Activated CD8-positive, alpha-beta T cell treated with anti-CD3 and anti-CD28 coated beads for 36 hours (primary cell): Measurements from ENCODE around the gene HSPA4. TPM values are rescaled to one million over a fixed set of nuclear protein-coding genes. Genes with fewer than 3 reads are reported as not detected.

Experiments
- ATAC-seq: fragments of 200-7000 bp; cut with Tn5 transposase; one replicate; pipeline ENCODE4 v1.10.0; 2021; ENCODE audit warnings: mild to moderate bottlenecking, moderate library complexity
- CTCF ChIA-PET: fragments of 350-600 bp; sonication (Branson Sonifier 250); formaldehyde crosslinking; loops from one replicate; lab custom pipeline; 2021; ENCODE audit warnings: antibody characterized with exemption; lab: Charles Lee
- POLR2A ChIA-PET: fragments of 350-600 bp; sonication (Branson Sonifier 250); formaldehyde crosslinking; loops from one replicate; lab custom pipeline; 2021; ENCODE audit warnings: antibody characterized with exemption; lab: Charles Lee
- DNase-seq: peaks from one replicate; pipeline ENCODE4 v3.0.0-alpha.2; 2020
- H3K27ac Mint-ChIP-seq: one replicate; pipeline ENCODE4 v1.8.0; 2021; ENCODE audit warnings: mild to moderate bottlenecking, mixed read lengths
- H3K27me3 Mint-ChIP-seq: one replicate; pipeline ENCODE4 v1.8.0; 2021; ENCODE audit warnings: mixed read lengths
- H3K36me3 Mint-ChIP-seq: one replicate; pipeline ENCODE4 v1.8.0; 2021; ENCODE audit warnings: low read depth, mixed read lengths
- H3K4me1 Mint-ChIP-seq: one replicate; pipeline ENCODE4 v1.8.0; 2021; ENCODE audit warnings: low read depth, mixed read lengths
- H3K4me3 Mint-ChIP-seq: one replicate; pipeline ENCODE4 v1.8.0; 2021; ENCODE audit warnings: mild to moderate bottlenecking, moderate library complexity, mixed read lengths
- H3K9me3 Mint-ChIP-seq: one replicate; pipeline ENCODE4 v1.8.0; 2021; ENCODE audit warnings: mixed read lengths
- intact Hi-C: fragments of 100-400 bp; cut with micrococcal nuclease; formaldehyde crosslinking; loops from one replicate; pipeline ENCODE4 v1.10.0; 2022
- total RNA-seq, 2 experiments: library from RNA; stranded (reverse); gene quantifications; one replicate each; pipeline ENCODE4 v1.2.3, GENCODE V29; 2021
- TF ChIP-seq, protein P1 (sequence below): fragments of 200-600 bp; IDR thresholded peaks from one replicate; pipeline ENCODE4 v1.8.0; 2022; ENCODE audit warnings: antibody characterized with exemption, mild to moderate bottlenecking

Gene HSPA4
- total RNA-seq, 2 experiments from 2014 or later = 229 to 232 TPM

DNA sequence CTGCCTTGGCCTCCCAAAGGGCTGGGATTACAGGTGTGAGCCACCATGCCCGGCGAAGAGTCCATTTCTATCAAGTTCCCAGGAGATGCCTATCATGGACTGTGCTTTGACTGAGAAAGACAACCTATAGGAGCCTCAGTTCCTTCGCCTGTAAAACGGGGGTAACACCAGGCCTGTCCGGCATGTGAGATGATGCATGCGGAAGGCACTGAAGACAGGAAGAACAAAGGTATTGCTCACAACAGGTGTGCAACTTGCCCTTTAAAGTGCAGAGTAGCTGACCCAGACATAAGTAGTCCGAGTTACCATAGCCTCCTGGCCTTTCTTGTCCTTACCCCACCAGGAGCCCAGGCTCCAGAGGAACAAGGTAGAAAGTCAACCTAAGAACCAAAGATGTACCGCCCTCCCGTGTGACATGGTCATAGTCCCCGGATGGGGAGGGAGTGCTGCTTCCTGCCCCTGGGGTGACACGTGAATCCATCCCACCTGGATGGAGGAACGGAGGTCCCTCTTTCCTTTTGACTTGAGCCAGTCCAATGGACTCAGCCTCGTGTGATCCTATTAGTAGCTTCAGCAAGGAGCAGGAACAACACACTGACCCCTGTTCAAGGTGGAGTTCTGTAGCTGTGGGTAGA, 60.3 kb downstream of the HSPA4 start:
- Mint-ChIP-seq H3K27me3 (no peaks in the 10 kb centered on the region), H3K36me3 (no peaks in the 10 kb centered on the region), H3K9me3 (no peaks in the 10 kb centered on the region), H3K27ac (no peak overlapping the region), H3K4me3 (no peak overlapping the region), H3K4me1 (peaks cover 23% of the 10 kb centered on the region)
- intact Hi-C loops = loop anchor here (5.0 kb wide), 1 partner anchor 175 kb away; no protein-coding TSS in a partner anchor
- DNase-seq (no peak), ATAC-seq (no peak)
- POLR2A ChIA-PET = interaction anchor here (0.6 kb wide), 1 partner anchor 206 kb away, joined by 3 read pairs; no protein-coding TSS in a partner anchor
- CTCF ChIA-PET = interaction anchor here (1.0 to 3.7 kb wide), 12 partner anchors 13 to 437 kb away, joined by 3 to 15 read pairs (median 4); no protein-coding TSS in a partner anchor
- TF ChIP-seq, protein P1, sequence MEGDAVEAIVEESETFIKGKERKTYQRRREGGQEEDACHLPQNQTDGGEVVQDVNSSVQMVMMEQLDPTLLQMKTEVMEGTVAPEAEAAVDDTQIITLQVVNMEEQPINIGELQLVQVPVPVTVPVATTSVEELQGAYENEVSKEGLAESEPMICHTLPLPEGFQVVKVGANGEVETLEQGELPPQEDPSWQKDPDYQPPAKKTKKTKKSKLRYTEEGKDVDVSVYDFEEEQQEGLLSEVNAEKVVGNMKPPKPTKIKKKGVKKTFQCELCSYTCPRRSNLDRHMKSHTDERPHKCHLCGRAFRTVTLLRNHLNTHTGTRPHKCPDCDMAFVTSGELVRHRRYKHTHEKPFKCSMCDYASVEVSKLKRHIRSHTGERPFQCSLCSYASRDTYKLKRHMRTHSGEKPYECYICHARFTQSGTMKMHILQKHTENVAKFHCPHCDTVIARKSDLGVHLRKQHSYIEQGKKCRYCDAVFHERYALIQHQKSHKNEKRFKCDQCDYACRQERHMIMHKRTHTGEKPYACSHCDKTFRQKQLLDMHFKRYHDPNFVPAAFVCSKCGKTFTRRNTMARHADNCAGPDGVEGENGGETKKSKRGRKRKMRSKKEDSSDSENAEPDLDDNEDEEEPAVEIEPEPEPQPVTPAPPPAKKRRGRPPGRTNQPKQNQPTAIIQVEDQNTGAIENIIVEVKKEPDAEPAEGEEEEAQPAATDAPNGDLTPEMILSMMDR = no peak

GRCh38 chr5:133113331-133114061, 61.7 kb downstream of the HSPA4 start:
- TF ChIP-seq, protein P1 = no peak
- POLR2A ChIA-PET = interaction anchor here (1.1 kb wide), 1 partner anchor 237 kb away, joined by 3 read pairs; no protein-coding TSS in a partner anchor

DNA sequence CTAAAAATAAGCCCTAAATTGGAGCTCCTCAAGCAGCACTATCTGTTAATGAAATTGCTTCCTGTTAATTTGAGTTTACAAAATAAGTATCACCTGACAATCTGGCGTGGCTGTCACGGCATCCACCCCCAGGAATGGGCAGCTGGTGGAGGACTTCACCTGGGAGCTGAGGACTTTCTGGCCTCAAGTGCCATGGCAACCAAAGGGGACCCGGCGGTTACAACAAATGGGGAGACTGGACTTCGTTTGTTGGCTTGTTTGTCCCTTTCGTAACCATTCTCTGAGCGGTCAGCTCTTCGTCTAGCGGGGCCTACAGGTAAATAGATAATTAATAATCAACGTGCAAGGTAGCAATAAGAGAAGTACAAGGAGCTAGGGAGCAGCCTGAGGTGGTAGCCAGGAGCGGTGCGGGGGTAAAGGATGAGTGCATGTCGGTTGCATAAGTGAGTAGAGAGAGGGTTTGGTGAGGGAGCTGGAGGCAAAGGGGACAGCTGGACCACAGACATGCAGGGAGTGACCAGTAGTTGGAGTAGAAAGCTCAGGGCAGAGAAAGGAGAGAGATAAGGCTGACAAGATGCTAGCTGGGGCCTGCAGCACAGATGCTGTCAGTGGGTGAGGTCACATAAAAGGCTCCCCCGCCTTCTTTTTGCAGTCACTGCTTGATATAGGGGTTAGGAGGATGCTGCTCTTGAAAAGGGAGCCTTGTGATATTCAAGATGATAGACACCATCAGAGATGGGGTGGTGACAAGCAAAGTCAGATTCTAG, 62.5 kb downstream of the HSPA4 start:
- H3K36me3 Mint-ChIP-seq = no peaks in the 10 kb centered on the region
- H3K27ac Mint-ChIP-seq = no peak overlapping the region
- ChIA-PET CTCF (interaction anchor here (0.9 to 1.8 kb wide), 3 partner anchors 130 to 346 kb away, joined by 3 to 6 read pairs (median 6); no protein-coding TSS in a partner anchor), POLR2A (interaction anchor here (1.1 kb wide), 1 partner anchor 237 kb away, joined by 3 read pairs; no protein-coding TSS in a partner anchor)
- H3K27me3 Mint-ChIP-seq = no peaks in the 10 kb centered on the region
- intact Hi-C loops = loop anchor here (5.0 kb wide), 1 partner anchor 173 kb away; no protein-coding TSS in a partner anchor
- H3K9me3 Mint-ChIP-seq = no peaks in the 10 kb centered on the region
- no peak for ATAC-seq
- H3K4me1 Mint-ChIP-seq = peaks cover 16% of the 10 kb centered on the region
- no peak for DNase-seq
- no peak overlapping the region for H3K4me3 Mint-ChIP-seq
- TF ChIP-seq, protein P1 = no peak

More at GRCh38 chr5:133113331-133114061, 61.7 kb downstream of the HSPA4 start:
- H3K27me3 Mint-ChIP-seq = no peaks in the 10 kb centered on the region
- no peak overlapping the region for H3K27ac Mint-ChIP-seq
- CTCF ChIA-PET = interaction anchor here (0.8 to 1.8 kb wide), 5 partner anchors 29 to 347 kb away, joined by 3 to 6 read pairs (median 4); no protein-coding TSS in a partner anchor
- intact Hi-C loops = loop anchor here (5.0 kb wide), 1 partner anchor 174 kb away; no protein-coding TSS in a partner anchor
- no peak overlapping the region for H3K4me3 Mint-ChIP-seq
- DNase-seq = peak; percentile 68
- no peaks in the 10 kb centered on the region for H3K36me3 Mint-ChIP-seq
- peaks cover 16% of the 10 kb centered on the region for H3K4me1 Mint-ChIP-seq
- peak; percentile 59 for ATAC-seq
- no peaks in the 10 kb centered on the region for H3K9me3 Mint-ChIP-seq

- no peak overlapping the region for H3K27ac Mint-ChIP-seq
- no peak for ATAC-seq
- CTCF ChIA-PET = interaction anchor here (0.9 to 1.2 kb wide), 2 partner anchors 172 to 346 kb away, joined by 3 to 6 read pairs; no protein-coding TSS in a partner anchor
Measured at GRCh38 chr5:133114933-133115310, 63.1 kb downstream of the HSPA4 start.

More at GRCh38 chr5:133114933-133115310, 63.1 kb downstream of the HSPA4 start:
- POLR2A ChIA-PET = interaction anchor here (0.7 kb wide), 1 partner anchor 13 kb away, joined by 3 read pairs; no protein-coding TSS in a partner anchor
- TF ChIP-seq, protein P1 = no peak
- Mint-ChIP-seq H3K4me3 (no peak overlapping the region), H3K9me3 (no peaks in the 10 kb centered on the region), H3K36me3 (no peaks in the 10 kb centered on the region), H3K27me3 (no peaks in the 10 kb centered on the region), H3K4me1 (peaks cover 16% of the 10 kb centered on the region)
- intact Hi-C loops = loop anchor here (5.0 kb wide), 1 partner anchor 172 kb away; no protein-coding TSS in a partner anchor
- no peak for DNase-seq
